ENCODE measurements around the gene TLL2. TPM values are rescaled to one million over a fixed set of nuclear protein-coding genes. Genes with fewer than 3 reads are reported as not detected.

Gene TLL2
- total and polyA plus RNA-seq, 7 experiments from 2014 or later, result 0.24 TPM; not detected in 6

Other genes with a start within 250 kb of the TLL2 start
- 1 to 10 TPM in 2 of 5 experiments, under 1 TPM in 2, not detected in 1; 0.54 to 6.5 (median 1.5) TPM for gene BLNK, start 242.4 kb downstream of the TLL2 start, total RNA-seq
- gene BLNK, start 242.4 kb downstream of the TLL2 start, polyA plus RNA-seq, result under 1 TPM; 0.17 to 0.18 TPM
- under 1 TPM in 2 of 5 experiments, not detected in 3; 0.19 to 0.24 TPM for gene DNTT, start 209.5 kb downstream of the TLL2 start, total RNA-seq
- gene DNTT, start 209.5 kb downstream of the TLL2 start, polyA plus RNA-seq, result 1 to 10 TPM; 3.7 to 5.0 TPM
- not detected for gene OPALIN, start 154.9 kb downstream of the TLL2 start, total RNA-seq
- gene OPALIN, start 154.9 kb downstream of the TLL2 start, polyA plus RNA-seq, result not detected
- gene TM9SF3, start 73.1 kb upstream of the TLL2 start, total RNA-seq, result 10 to 100 TPM; 76.7 to 94.0 (median 83.5) TPM
- gene TM9SF3, start 73.1 kb upstream of the TLL2 start, polyA plus RNA-seq, result 10 to 100 TPM; 56.8 to 58.2 TPM
- gene PIK3AP1, start 206.6 kb upstream of the TLL2 start, total RNA-seq, result 10 to 100 TPM in 1 of 5 experiments, 1 to 10 TPM in 4; 2.5 to 68.1 (median 6.9) TPM
- under 1 TPM; 0.46 to 0.57 TPM for gene PIK3AP1, start 206.6 kb upstream of the TLL2 start, polyA plus RNA-seq